ENCODE data around the gene TAAR9. TPM values are rescaled to one million over a fixed set of nuclear protein-coding genes. Genes with fewer than 3 reads are reported as not detected.

Gene TAAR9
- total RNA-seq, 2 donors from 2014 or later, result not detected

- H3K9me3 Mint-ChIP-seq, result peaks cover 9% of the 10 kb centered on the region
- peaks cover 37% of the 10 kb centered on the region for H3K36me3 ChIP-seq (ENCODE audit: control insufficient read depth, insufficient read depth, low read length)
- H3K36me3 Mint-ChIP-seq (ENCODE audit: low read depth), result peaks cover 26% of the 10 kb centered on the region
- peaks cover 7% of the 10 kb centered on the region for H3K9me3 ChIP-seq (ENCODE audit: control insufficient read depth, low read length)
- TF ChIP-seq, protein P1, sequence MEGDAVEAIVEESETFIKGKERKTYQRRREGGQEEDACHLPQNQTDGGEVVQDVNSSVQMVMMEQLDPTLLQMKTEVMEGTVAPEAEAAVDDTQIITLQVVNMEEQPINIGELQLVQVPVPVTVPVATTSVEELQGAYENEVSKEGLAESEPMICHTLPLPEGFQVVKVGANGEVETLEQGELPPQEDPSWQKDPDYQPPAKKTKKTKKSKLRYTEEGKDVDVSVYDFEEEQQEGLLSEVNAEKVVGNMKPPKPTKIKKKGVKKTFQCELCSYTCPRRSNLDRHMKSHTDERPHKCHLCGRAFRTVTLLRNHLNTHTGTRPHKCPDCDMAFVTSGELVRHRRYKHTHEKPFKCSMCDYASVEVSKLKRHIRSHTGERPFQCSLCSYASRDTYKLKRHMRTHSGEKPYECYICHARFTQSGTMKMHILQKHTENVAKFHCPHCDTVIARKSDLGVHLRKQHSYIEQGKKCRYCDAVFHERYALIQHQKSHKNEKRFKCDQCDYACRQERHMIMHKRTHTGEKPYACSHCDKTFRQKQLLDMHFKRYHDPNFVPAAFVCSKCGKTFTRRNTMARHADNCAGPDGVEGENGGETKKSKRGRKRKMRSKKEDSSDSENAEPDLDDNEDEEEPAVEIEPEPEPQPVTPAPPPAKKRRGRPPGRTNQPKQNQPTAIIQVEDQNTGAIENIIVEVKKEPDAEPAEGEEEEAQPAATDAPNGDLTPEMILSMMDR (conservative IDR thresholded peaks at IDR 0.05), result no peak
- H3K27me3 Mint-ChIP-seq (ENCODE audit: insufficient read depth), result no peaks in the 10 kb centered on the region
- no peak overlapping the region for H3K27ac ChIP-seq (ENCODE audit: low read depth, low read length)
- DNase-seq, result no peak
- no peaks in the 10 kb centered on the region for H3K27me3 ChIP-seq (ENCODE audit: control insufficient read depth, insufficient read depth, low read length, poor library complexity, severe bottlenecking)
- peaks cover 14% of the 10 kb centered on the region for H3K4me1 Mint-ChIP-seq
- H3K9ac ChIP-seq (ENCODE audit: extremely low read depth, low read length, poor library complexity, severe bottlenecking), result no peak overlapping the region
- H3K4me3 Mint-ChIP-seq, result no peak overlapping the region
- WGBS, 2 experiments (ENCODE audit: insufficient coverage in 1 of 2, insufficient read length in 1 of 2), result 86 to 90% methylated on average over 1 to 2 of the region's 2 CpGs
- no peak overlapping the region for H3K27ac Mint-ChIP-seq
- no peaks in the 10 kb centered on the region for H3K4me1 ChIP-seq (ENCODE audit: control insufficient read depth, insufficient read depth, low read length)
- H3K4me3 ChIP-seq (ENCODE audit: low read length), result no peak overlapping the region
Measured at GRCh38 chr6:132494954-132495353, 43.1 kb upstream of the TAAR9 start.

DNA sequence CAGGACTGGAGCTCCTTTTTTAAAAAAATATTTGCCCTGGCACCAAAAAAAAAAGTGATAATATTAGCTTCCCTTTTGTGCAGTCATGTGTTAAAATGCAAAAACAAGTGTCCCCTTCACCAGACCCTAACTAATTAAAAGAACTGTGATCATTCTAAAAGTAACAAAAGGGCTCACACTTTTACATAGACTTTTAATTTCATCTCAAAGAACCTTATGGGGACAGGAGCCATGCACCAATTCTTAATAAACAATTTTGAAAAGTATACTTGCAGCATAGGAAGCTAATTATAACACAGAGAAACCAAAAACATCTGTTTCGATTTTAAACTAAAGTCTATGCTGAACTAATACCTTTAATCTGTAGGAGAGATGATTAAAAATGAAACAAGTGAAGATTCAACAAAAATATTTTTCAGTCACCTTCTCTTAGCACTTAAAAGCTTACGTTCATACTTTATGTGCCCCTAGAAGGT, 42.4 kb upstream of the TAAR9 start:
- peaks cover 39% of the 10 kb centered on the region for H3K36me3 ChIP-seq (ENCODE audit: control insufficient read depth, insufficient read depth, low read length)
- no peak overlapping the region for H3K27ac Mint-ChIP-seq
- H3K27ac ChIP-seq (ENCODE audit: low read depth, low read length), result no peak overlapping the region
- H3K9me3 ChIP-seq (ENCODE audit: control insufficient read depth, low read length), result peaks cover 7% of the 10 kb centered on the region
- H3K36me3 Mint-ChIP-seq (ENCODE audit: low read depth), result peaks cover 30% of the 10 kb centered on the region
- peaks cover 18% of the 10 kb centered on the region for H3K4me1 Mint-ChIP-seq
- no peak overlapping the region for H3K4me3 ChIP-seq (ENCODE audit: low read length)
- DNase-seq, result no peak
- H3K27me3 Mint-ChIP-seq (ENCODE audit: insufficient read depth), result no peaks in the 10 kb centered on the region
- no peaks in the 10 kb centered on the region for H3K27me3 ChIP-seq (ENCODE audit: control insufficient read depth, insufficient read depth, low read length, poor library complexity, severe bottlenecking)
- no peak overlapping the region for H3K4me3 Mint-ChIP-seq
- H3K9me3 Mint-ChIP-seq, result peaks cover 9% of the 10 kb centered on the region
- TF ChIP-seq, protein P1 (conservative IDR thresholded peaks at IDR 0.05), result no peak
- no peak overlapping the region for H3K9ac ChIP-seq (ENCODE audit: extremely low read depth, low read length, poor library complexity, severe bottlenecking)
- H3K4me1 ChIP-seq (ENCODE audit: control insufficient read depth, insufficient read depth, low read length), result no peaks in the 10 kb centered on the region
- 90 to 100% methylated on average over 1 to 2 of the region's 2 CpGs for WGBS, 2 experiments (ENCODE audit: insufficient coverage in 1 of 2, insufficient read length in 1 of 2)

DNA sequence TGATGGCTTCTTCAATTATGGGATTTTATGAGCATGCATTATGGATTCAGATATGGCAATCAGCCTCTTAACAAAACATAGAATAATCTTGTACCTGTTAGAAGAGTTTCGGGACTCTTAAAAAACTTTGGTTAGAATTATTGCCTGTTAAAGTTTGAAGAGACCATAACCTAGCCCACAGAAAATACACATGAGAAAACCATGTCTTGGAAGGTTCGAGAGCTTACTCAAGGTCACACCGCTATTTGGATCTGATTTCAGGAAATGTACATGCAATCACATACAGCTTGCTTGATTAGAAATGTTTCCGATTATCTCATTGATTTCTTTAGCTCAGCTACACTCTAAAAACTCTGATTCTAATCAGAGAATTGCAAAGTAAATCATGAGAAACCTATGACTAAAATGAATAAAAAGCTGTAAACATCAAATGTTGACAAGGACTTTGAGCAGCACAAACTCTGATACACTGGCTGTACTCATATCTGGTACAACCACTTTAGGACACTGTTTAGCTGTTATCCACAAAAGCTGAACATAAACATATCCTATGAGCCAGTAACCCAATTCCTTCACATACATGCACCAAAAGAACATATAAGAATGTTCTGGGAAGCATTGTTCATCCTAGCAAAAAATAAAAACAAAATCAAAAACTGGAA, 41.4 kb upstream of the TAAR9 start:
- H3K9me3 Mint-ChIP-seq, result peaks cover 9% of the 10 kb centered on the region
- 58% methylated on average over 3 of the region's 4 CpGs; no CpG with 5 or more reads in 1 of the 2 experiments for WGBS, 2 experiments (ENCODE audit: insufficient coverage in 1 of 2, insufficient read length in 1 of 2)
- TF ChIP-seq, protein P1 (conservative IDR thresholded peaks at IDR 0.05), result no peak
- no peaks in the 10 kb centered on the region for H3K27me3 Mint-ChIP-seq (ENCODE audit: insufficient read depth)
- peaks cover 48% of the 10 kb centered on the region for H3K36me3 ChIP-seq (ENCODE audit: control insufficient read depth, insufficient read depth, low read length)
- peaks cover 35% of the 10 kb centered on the region for H3K36me3 Mint-ChIP-seq (ENCODE audit: low read depth)
- peaks cover 18% of the 10 kb centered on the region for H3K4me1 Mint-ChIP-seq
- H3K27ac Mint-ChIP-seq, result no peak overlapping the region
- no peak overlapping the region for H3K9ac ChIP-seq (ENCODE audit: extremely low read depth, low read length, poor library complexity, severe bottlenecking)
- no peaks in the 10 kb centered on the region for H3K27me3 ChIP-seq (ENCODE audit: control insufficient read depth, insufficient read depth, low read length, poor library complexity, severe bottlenecking)
- no peaks in the 10 kb centered on the region for H3K4me1 ChIP-seq (ENCODE audit: control insufficient read depth, insufficient read depth, low read length)
- peaks cover 7% of the 10 kb centered on the region for H3K9me3 ChIP-seq (ENCODE audit: control insufficient read depth, low read length)
- H3K27ac ChIP-seq (ENCODE audit: low read depth, low read length), result no peak overlapping the region
- no peak overlapping the region for H3K4me3 Mint-ChIP-seq
- DNase-seq, result no peak
- no peak overlapping the region for H3K4me3 ChIP-seq (ENCODE audit: low read length)
